Activated naive CD8-positive, alpha-beta T cell treated with anti-CD3 and anti-CD28 coated beads, Interleukin-2, amount 50 U/mL, for 24 hours (primary cell): ENCODE results near the gene BTNL2.

Experiments used
- ATAC-seq: fragments of 150-1000 bp; cut with Tn5 transposase; one replicate; pipeline ENCODE4 v1.10.0; 2021
- DNase-seq: peaks from one replicate; pipeline ENCODE4 v3.0.0; 2021
- H3K27ac Mint-ChIP-seq: one replicate; pipeline ENCODE4 v1.8.0; 2021; ENCODE audit warnings: mild to moderate bottlenecking, mixed read lengths
- H3K27me3 Mint-ChIP-seq: one replicate; pipeline ENCODE4 v1.8.0; 2021; ENCODE audit warnings: mixed read lengths
- H3K36me3 Mint-ChIP-seq: one replicate; pipeline ENCODE4 v1.8.0; 2021; ENCODE audit warnings: low read depth, mixed read lengths
- H3K4me1 Mint-ChIP-seq: one replicate; pipeline ENCODE4 v1.8.0; 2021; ENCODE audit warnings: mixed read lengths
- H3K4me3 Mint-ChIP-seq: one replicate; pipeline ENCODE4 v1.8.0; 2021; ENCODE audit warnings: mild to moderate bottlenecking, moderate library complexity, mixed read lengths
- H3K9me3 Mint-ChIP-seq: one replicate; pipeline ENCODE4 v1.8.0; 2021; ENCODE audit warnings: mixed read lengths

The BTNL2 gene

DNA sequence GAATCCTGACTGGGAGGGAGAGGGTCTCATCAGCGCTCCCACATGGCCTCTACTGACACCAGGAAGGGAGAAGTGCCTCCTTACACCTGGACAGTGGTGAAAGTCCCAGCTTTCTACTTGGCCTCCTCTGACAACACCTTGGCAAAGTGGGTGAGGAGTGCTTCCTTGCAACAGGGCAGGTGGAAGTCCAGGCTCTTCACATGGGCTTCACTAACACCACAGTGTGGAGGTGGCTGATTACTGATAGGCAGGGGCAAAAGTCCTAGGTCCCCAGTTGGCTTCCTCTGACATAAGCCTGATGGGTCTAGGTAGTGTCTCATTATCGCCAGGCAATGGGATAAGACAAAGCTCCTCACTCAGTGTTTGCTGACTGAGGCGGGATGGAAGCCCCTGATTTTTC lies 23.2 kb upstream of the BTNL2 start:
- Mint-ChIP-seq H3K4me3 (no peak overlapping the region), H3K27ac (no peak overlapping the region), H3K36me3 (no peaks in the 10 kb centered on the region), H3K9me3 (no peaks in the 10 kb centered on the region), H3K4me1 (no peaks in the 10 kb centered on the region), H3K27me3 (peaks cover 2% of the 10 kb centered on the region)
- no peak for DNase-seq
- no peak for ATAC-seq

DNA sequence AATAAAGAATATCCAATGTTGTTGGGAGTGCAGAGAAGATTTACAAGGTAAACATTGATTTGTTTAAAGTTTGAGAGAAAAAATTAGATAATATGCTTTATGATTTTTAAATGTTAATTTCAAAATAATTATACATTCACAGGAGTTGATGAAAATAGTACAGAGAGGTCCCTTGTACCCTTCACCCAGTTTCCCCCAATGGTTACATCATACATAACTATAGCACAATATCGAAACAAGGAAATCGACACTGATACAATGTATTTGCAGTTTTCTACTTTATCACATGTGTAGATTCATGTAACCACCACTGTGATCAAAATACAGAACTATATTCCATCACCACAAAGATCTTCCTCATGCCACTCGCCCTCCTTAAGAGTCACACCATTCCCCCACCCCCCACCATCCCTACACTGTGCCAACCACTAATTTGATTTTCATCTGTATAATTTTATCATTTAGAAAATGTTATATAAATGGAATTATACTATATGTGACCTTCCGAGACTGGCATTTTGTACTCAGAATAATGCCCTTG lies 21.0 kb upstream of the BTNL2 start:
- no peak overlapping the region for H3K27ac Mint-ChIP-seq
- DNase-seq: no peak

GRCh38 chr6:32427218-32427617 lies 20.2 kb upstream of the BTNL2 start:
- Mint-ChIP-seq H3K4me1 (no peaks in the 10 kb centered on the region), H3K9me3 (no peaks in the 10 kb centered on the region), H3K36me3 (no peaks in the 10 kb centered on the region), H3K27me3 (peaks cover 4% of the 10 kb centered on the region), H3K4me3 (no peak overlapping the region), H3K27ac (no peak overlapping the region)
- DNase-seq (no peak), ATAC-seq (no peak)

More for the DNA sequence above, 21.0 kb upstream of the BTNL2 start:
- Mint-ChIP-seq H3K4me3 (no peak overlapping the region), H3K9me3 (no peaks in the 10 kb centered on the region), H3K36me3 (no peaks in the 10 kb centered on the region), H3K27me3 (peaks cover 2% of the 10 kb centered on the region), H3K4me1 (no peaks in the 10 kb centered on the region)
- no peak for ATAC-seq

DNA sequence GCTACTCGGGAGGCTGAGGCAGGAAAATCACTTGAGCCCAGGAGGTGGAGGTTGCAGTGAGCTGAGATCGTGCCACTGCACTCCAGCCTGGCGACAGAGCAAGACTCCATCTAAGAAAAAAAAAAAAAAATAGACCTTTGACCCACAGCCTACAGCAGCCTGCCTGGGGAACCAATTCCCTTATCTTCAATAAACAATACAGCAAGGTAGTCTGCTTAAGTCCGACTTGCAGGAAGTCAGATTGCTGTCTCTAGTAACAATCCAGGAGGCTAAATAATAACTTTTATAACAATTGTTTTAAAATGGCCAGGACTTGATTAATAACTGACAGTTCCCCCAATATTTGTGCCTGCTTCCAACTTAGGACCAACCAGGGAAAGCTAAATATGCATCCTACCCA lies 19.4 kb upstream of the BTNL2 start:
- Mint-ChIP-seq H3K9me3 (no peaks in the 10 kb centered on the region), H3K36me3 (no peaks in the 10 kb centered on the region), H3K4me3 (no peak overlapping the region), H3K4me1 (no peaks in the 10 kb centered on the region), H3K27ac (no peak overlapping the region), H3K27me3 (peaks cover 6% of the 10 kb centered on the region)
- DNase-seq (no peak), ATAC-seq (no peak)

DNA sequence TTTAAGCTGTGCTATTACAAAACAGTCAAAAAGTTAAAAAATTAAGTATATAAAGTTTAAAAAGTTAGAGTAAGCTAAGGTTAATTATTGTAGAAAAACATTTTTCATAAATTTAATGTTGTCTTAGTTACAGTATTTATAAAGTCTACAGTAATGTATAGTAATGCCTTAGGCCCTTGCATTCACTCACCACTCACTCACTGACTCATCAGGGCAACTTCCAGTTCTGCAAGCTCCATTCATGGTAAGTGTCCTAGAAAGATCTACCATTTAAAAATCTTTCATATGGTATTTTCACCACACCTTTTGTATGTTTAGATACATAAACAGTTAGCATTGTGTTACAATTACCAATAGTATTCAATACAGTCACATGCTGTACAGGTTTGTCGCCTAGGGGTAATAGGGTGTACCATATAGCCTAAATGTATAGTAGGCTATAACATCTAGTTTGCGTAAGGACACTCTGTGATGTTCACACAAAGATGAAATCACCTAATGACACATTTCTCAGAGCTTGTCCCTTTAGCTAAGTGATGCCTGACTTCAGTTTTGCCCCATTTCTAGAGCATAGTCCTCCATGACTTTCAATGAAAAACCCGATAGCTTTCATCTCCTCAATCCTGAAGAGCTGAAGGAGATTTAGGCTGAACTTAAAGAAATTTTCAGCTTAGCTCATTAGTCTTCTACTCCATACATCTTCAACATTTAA lies 17.8 kb upstream of the BTNL2 start:
- ATAC-seq (no peak), DNase-seq (no peak)
- H3K27ac Mint-ChIP-seq: no peak overlapping the region

GRCh38 chr6:32416036-32416435 lies 9.1 kb upstream of the BTNL2 start:
- Mint-ChIP-seq H3K27me3 (peaks cover 46% of the 10 kb centered on the region), H3K9me3 (no peaks in the 10 kb centered on the region), H3K4me1 (peaks cover 10% of the 10 kb centered on the region), H3K4me3 (no peak overlapping the region), H3K36me3 (no peaks in the 10 kb centered on the region), H3K27ac (no peak overlapping the region)
- DNase-seq: no peak
- no peak for ATAC-seq

More for the DNA sequence above, 17.8 kb upstream of the BTNL2 start:
- H3K4me3 Mint-ChIP-seq: no peak overlapping the region
- no peaks in the 10 kb centered on the region for H3K4me1 Mint-ChIP-seq
- H3K36me3 Mint-ChIP-seq: no peaks in the 10 kb centered on the region
- H3K27me3 Mint-ChIP-seq: peaks cover 10% of the 10 kb centered on the region
- H3K9me3 Mint-ChIP-seq: no peaks in the 10 kb centered on the region

GRCh38 chr6:32415521-32416019 lies 8.6 kb upstream of the BTNL2 start:
- no peaks in the 10 kb centered on the region for H3K9me3 Mint-ChIP-seq
- no peak overlapping the region for H3K27ac Mint-ChIP-seq
- ATAC-seq: peak; percentile 52
- H3K36me3 Mint-ChIP-seq: no peaks in the 10 kb centered on the region
- H3K4me1 Mint-ChIP-seq: peaks cover 10% of the 10 kb centered on the region
- DNase-seq: peak; percentile 81
- H3K27me3 Mint-ChIP-seq: peaks cover 44% of the 10 kb centered on the region
- H3K4me3 Mint-ChIP-seq: no peak overlapping the region

DNA sequence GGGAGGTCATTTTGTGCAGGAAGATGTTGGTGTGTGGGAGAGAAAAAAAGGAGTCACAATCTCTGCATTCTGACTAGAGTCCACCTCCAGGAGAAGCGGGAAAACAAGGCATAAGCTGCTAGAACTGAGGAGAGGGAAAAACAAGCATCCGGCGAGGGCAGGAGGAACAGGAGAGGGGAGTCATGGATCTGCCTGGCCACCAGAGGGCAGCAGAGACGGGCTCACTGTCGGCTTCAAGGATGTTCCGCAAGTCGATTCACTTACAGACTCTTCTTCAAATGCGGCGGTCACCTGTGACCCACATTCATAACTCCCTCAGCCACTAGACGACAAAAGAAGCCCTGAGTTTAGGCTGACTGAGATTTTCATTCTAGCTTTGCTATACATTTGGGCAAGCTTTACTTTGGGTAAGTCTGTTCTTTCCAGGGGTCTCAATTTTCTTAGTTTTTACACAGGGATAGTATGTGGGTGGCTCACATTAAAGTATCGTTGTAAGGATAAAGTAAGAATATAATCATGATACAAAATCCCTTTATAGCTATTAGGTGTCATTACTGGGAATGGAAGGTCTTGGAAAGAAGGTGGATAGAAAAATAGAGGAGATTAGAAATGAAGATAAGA lies 6.6 kb upstream of the BTNL2 start:
- Mint-ChIP-seq H3K27ac (peak overlapping the region; percentile 17), H3K27me3 (peaks cover 38% of the 10 kb centered on the region), H3K4me3 (no peak overlapping the region), H3K36me3 (no peaks in the 10 kb centered on the region), H3K9me3 (no peaks in the 10 kb centered on the region), H3K4me1 (peaks cover 10% of the 10 kb centered on the region)
- ATAC-seq (peak; percentile 81), DNase-seq (peak; percentile 89)

GRCh38 chr6:32411566-32412327 lies 4.8 kb upstream of the BTNL2 start:
- ATAC-seq (no peak), DNase-seq (no peak)
- Mint-ChIP-seq H3K36me3 (no peaks in the 10 kb centered on the region), H3K4me3 (no peak overlapping the region), H3K27me3 (peaks cover 34% of the 10 kb centered on the region), H3K9me3 (no peaks in the 10 kb centered on the region), H3K27ac (no peak overlapping the region), H3K4me1 (peaks cover 10% of the 10 kb centered on the region)

GRCh38 chr6:32410906-32411305 lies 3.9 kb upstream of the BTNL2 start:
- peaks cover 10% of the 10 kb centered on the region for H3K4me1 Mint-ChIP-seq
- no peak for DNase-seq
- H3K36me3 Mint-ChIP-seq: no peaks in the 10 kb centered on the region
- no peak overlapping the region for H3K4me3 Mint-ChIP-seq
- H3K27ac Mint-ChIP-seq: no peak overlapping the region
- peaks cover 31% of the 10 kb centered on the region for H3K27me3 Mint-ChIP-seq
- H3K9me3 Mint-ChIP-seq: no peaks in the 10 kb centered on the region
- no peak for ATAC-seq

DNA sequence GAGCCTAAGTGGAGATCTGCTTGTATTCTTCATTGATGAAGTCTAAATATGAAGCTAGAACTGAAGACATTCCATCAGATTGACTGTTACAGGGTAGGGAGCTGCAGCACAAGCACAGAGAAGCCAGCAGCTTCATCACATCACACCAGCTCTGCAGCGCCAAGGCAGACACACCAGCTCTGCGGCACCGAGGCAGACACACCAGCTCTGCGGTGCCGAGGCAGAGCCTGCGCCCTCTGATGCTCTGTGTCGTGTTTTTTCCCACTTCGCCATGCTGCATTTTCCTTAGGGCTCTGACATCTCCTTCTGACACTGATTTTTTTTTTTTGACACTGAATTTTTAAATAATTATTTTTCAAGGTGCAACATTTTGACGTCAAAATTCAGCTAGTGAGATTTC lies 784 bp downstream of the BTNL2 start:
- Mint-ChIP-seq H3K4me3 (no peak overlapping the region), H3K27ac (no peak overlapping the region), H3K9me3 (no peaks in the 10 kb centered on the region), H3K4me1 (no peaks in the 10 kb centered on the region), H3K36me3 (no peaks in the 10 kb centered on the region), H3K27me3 (peaks cover 19% of the 10 kb centered on the region)
- DNase-seq: no peak
- ATAC-seq: no peak

DNA sequence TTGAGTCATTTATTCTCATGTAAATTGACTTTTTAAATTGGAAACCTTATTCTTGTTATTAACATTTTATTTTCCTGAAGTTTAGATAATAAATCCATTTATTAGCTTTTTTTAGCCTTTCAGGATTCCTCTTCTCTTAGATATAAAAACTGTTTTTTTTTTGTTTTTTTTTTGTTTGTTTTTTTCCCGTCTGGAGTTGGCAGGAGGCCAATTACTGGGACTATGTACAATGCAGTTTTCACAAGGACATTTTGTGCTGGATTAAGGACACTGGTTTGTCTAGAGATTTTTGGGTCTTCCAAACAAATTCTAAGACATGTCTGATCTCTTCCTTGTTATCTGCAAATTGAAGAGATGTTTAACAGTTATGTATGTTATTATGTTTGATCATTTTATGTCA lies 1.3 kb downstream of the BTNL2 start:
- Mint-ChIP-seq H3K27me3 (peaks cover 19% of the 10 kb centered on the region), H3K36me3 (no peaks in the 10 kb centered on the region), H3K4me3 (no peak overlapping the region), H3K4me1 (no peaks in the 10 kb centered on the region), H3K27ac (no peak overlapping the region), H3K9me3 (no peaks in the 10 kb centered on the region)
- DNase-seq (no peak), ATAC-seq (no peak)

DNA sequence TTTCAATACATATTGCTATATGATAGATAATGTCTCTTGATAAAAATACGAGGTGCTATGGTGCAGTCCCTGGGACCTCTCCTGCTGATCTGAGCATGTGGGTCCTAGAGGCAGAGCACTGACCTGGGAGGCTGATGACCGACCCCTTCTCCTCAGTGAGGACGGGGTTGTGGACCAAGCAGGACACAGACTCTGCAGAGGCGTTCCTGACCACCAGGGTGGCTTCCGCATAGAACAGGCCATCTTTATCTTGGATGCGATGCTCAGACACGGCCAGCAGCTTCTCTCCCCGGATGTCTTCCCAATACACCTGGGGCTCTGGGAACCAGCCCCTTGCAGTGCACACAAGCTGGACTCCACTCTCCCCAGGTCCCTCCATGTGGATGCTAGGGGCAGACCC lies 4.2 kb downstream of the BTNL2 start:
- Mint-ChIP-seq H3K4me1 (no peaks in the 10 kb centered on the region), H3K4me3 (no peak overlapping the region), H3K27ac (no peak overlapping the region), H3K27me3 (peaks cover 22% of the 10 kb centered on the region), H3K9me3 (no peaks in the 10 kb centered on the region), H3K36me3 (no peaks in the 10 kb centered on the region)
- DNase-seq: no peak
- ATAC-seq: no peak

- Mint-ChIP-seq H3K4me1 (peaks cover 4% of the 10 kb centered on the region), H3K27me3 (peaks cover 22% of the 10 kb centered on the region), H3K27ac (no peak overlapping the region), H3K36me3 (no peaks in the 10 kb centered on the region), H3K4me3 (no peak overlapping the region), H3K9me3 (no peaks in the 10 kb centered on the region)
- no peak for ATAC-seq
- no peak for DNase-seq
Measured at GRCh38 chr6:32401284-32401963, 5.6 kb downstream of the BTNL2 start.
